T-helper 1 cell treated with Interleukin-12 subunit alpha and Interleukin-12 subunit beta and Interleukin-4 antibody, amounts not matched to agents 30 μg/mL and 1 μg/mL, for 36 hours (primary cell): ENCODE measurements around the gene MAPKAP1.

Source experiments
- H3K27ac Mint-ChIP-seq: one replicate; pipeline ENCODE4 v1.8.0; 2021; ENCODE audit warnings: mild to moderate bottlenecking, mixed read lengths
- H3K27me3 Mint-ChIP-seq: one replicate; pipeline ENCODE4 v1.8.0; 2021; ENCODE audit warnings: low read depth, mixed read lengths
- H3K36me3 Mint-ChIP-seq: one replicate; pipeline ENCODE4 v1.8.0; 2021; ENCODE audit warnings: low read depth, mixed read lengths
- H3K4me1 Mint-ChIP-seq: one replicate; pipeline ENCODE4 v1.8.0; 2021; ENCODE audit warnings: low read depth, mixed read lengths
- H3K4me3 Mint-ChIP-seq: one replicate; pipeline ENCODE4 v1.8.0; 2021; ENCODE audit warnings: mild to moderate bottlenecking, moderate library complexity, mixed read lengths
- H3K9me3 Mint-ChIP-seq: one replicate; pipeline ENCODE4 v1.8.0; 2021; ENCODE audit warnings: mixed read lengths

The MAPKAP1 gene

GRCh38 chr9:125674981-125675973 lies 31.7 kb downstream of the MAPKAP1 start:
- no peaks in the 10 kb centered on the region for H3K27me3 Mint-ChIP-seq
- H3K27ac Mint-ChIP-seq: no peak overlapping the region
- H3K4me1 Mint-ChIP-seq: no peaks in the 10 kb centered on the region
- H3K9me3 Mint-ChIP-seq: no peaks in the 10 kb centered on the region
- H3K4me3 Mint-ChIP-seq: no peak overlapping the region
- H3K36me3 Mint-ChIP-seq: peaks cover 3% of the 10 kb centered on the region

GRCh38 chr9:125672876-125673275 lies 34.1 kb downstream of the MAPKAP1 start:
- no peaks in the 10 kb centered on the region for H3K27me3 Mint-ChIP-seq
- H3K36me3 Mint-ChIP-seq: peaks cover 5% of the 10 kb centered on the region

DNA sequence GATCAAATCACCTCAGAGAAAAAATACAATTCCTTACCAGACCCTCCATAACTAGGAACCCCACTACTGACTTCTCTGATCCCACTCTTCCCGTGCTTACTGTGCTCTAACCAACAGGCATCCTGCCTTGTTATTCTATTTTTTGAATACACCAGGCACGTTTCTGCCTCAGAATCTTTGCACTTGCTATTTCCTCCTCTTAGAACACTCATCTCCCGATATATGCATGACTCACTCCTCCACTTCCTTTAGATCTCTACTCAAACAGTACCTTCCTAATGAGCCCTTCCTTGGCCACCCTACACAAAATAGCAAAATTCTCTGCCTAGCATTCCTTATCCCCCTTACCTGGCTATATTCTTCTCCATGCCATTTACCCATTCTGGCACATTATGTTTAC lies 43.9 kb downstream of the MAPKAP1 start:
- peak overlapping the region; percentile 59 for H3K27ac Mint-ChIP-seq
- peaks cover 10% of the 10 kb centered on the region for H3K4me1 Mint-ChIP-seq
- H3K9me3 Mint-ChIP-seq: no peaks in the 10 kb centered on the region
- no peak overlapping the region for H3K4me3 Mint-ChIP-seq
- H3K27me3 Mint-ChIP-seq: no peaks in the 10 kb centered on the region
- H3K36me3 Mint-ChIP-seq: peaks cover 15% of the 10 kb centered on the region

More at GRCh38 chr9:125672876-125673275, 34.1 kb downstream of the MAPKAP1 start:
- H3K27ac Mint-ChIP-seq: no peak overlapping the region
- H3K4me1 Mint-ChIP-seq: no peaks in the 10 kb centered on the region
- H3K9me3 Mint-ChIP-seq: no peaks in the 10 kb centered on the region
- H3K4me3 Mint-ChIP-seq: no peak overlapping the region

- Mint-ChIP-seq H3K4me1 (peaks cover 10% of the 10 kb centered on the region), H3K27me3 (no peaks in the 10 kb centered on the region), H3K27ac (no peak overlapping the region), H3K36me3 (peaks cover 10% of the 10 kb centered on the region), H3K4me3 (no peak overlapping the region), H3K9me3 (no peaks in the 10 kb centered on the region)
Observed at GRCh38 chr9:125660557-125660956, 46.5 kb downstream of the MAPKAP1 start.

DNA sequence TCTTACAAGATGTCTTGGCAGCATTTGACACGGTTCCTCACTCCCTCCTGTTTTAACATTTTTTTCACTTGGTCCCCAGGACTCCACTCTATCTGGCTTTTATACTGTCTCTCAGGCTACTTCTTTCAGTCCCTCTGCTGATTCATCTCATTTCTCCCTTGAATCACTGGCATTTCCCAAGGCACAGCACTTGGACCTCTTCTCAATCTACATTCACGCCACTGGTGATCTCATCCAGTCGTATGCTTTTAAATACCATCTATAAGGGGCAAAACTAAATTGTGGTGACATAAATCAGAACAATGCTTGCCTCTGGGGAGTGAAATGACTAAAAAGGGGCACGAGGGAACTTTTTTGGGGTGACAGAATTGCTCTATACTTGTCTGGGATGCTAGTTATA lies 47.1 kb downstream of the MAPKAP1 start:
- peaks cover 8% of the 10 kb centered on the region for H3K36me3 Mint-ChIP-seq
- H3K9me3 Mint-ChIP-seq: no peaks in the 10 kb centered on the region
- no peak overlapping the region for H3K27ac Mint-ChIP-seq
- H3K4me3 Mint-ChIP-seq: no peak overlapping the region
- no peaks in the 10 kb centered on the region for H3K27me3 Mint-ChIP-seq
- peaks cover 8% of the 10 kb centered on the region for H3K4me1 Mint-ChIP-seq

DNA sequence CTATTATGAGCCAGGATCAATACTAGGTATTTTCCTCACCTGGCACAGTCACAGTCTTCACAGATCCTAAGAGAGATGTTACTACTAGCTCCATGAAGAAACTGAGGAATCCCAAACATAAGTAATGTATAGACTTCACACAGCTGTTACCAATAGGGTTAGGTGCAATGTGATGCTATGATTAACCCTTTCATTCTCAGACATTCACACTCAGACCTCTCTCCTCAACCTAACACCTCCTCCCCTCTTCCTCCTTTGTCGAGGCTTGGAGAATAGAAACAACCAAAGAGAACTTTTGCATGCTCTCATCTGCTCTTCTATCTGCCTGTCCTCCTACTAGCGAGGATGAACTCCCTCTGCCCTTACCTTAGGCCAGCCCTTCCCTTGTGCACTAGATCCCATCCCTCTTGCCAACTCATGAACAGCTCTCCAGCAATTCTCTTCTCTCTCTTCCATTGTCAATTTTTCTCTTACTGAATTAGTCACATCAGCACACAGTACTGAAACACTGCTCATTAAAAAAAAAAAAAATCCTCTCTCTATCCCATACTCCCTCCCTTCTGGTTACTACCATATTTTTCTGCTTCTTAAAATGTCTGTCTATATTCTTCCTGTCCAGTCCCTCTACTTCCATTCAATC lies 47.7 kb downstream of the MAPKAP1 start:
- H3K27ac Mint-ChIP-seq: no peak overlapping the region

DNA sequence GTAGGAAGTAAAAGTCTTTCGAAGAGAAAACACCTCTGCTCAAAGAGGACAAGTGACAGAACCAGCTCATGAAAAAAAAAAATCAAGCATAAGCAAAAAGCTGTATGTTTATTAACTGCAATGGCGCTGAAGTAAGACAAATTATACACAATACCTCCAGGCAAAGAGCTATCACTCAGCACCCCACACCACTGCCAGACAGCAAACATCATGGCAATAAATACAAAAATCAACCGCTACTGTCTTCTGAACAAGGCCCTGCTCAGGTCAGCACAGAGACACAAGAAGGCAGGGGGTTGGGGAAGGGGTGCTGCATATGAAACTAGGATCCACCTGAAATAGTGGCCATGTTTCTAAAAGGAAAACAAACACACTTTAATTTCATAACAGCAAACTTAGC lies 50.4 kb downstream of the MAPKAP1 start:
- Mint-ChIP-seq H3K36me3 (peaks cover 3% of the 10 kb centered on the region), H3K9me3 (no peaks in the 10 kb centered on the region), H3K27ac (no peak overlapping the region), H3K4me1 (no peaks in the 10 kb centered on the region), H3K27me3 (no peaks in the 10 kb centered on the region), H3K4me3 (no peak overlapping the region)

More for the DNA sequence above, 47.7 kb downstream of the MAPKAP1 start:
- Mint-ChIP-seq H3K4me1 (peaks cover 8% of the 10 kb centered on the region), H3K27me3 (no peaks in the 10 kb centered on the region), H3K36me3 (peaks cover 8% of the 10 kb centered on the region), H3K9me3 (no peaks in the 10 kb centered on the region), H3K4me3 (no peak overlapping the region)

DNA sequence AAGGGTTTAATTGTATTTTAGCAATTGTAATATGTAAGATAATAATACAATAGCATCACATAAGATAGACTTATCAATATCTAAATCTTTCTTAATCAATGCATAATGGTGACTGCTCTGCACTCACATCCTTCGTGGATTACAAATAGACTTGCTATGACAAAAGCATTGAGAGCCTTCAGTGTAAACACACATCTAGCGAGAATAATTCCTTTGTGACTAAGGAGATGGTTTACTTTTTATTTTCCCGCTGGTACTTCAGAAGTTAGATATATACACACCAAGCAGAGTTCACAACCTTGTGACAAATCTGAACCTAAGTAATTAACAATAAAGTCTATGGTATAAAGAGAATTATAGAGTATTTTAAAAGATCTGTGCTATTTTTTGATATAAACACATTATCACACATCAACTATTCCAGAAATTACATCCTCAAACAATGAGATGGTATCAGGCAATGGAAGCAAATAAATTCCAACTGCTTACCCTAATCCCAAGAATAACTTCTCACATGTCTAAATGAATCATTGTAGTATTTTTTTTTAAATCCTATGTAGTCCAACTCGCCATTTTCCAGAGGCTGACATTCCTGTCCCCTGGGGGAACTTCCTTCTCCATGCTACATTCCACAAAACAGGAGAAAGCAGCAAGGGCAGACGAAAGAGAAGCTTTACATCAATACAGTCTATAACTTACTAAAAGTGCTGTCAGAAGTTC lies 51.2 kb downstream of the MAPKAP1 start:
- Mint-ChIP-seq H3K4me1 (peaks cover 2% of the 10 kb centered on the region), H3K4me3 (no peak overlapping the region), H3K27me3 (no peaks in the 10 kb centered on the region), H3K36me3 (peaks cover 3% of the 10 kb centered on the region), H3K27ac (no peak overlapping the region), H3K9me3 (no peaks in the 10 kb centered on the region)

DNA sequence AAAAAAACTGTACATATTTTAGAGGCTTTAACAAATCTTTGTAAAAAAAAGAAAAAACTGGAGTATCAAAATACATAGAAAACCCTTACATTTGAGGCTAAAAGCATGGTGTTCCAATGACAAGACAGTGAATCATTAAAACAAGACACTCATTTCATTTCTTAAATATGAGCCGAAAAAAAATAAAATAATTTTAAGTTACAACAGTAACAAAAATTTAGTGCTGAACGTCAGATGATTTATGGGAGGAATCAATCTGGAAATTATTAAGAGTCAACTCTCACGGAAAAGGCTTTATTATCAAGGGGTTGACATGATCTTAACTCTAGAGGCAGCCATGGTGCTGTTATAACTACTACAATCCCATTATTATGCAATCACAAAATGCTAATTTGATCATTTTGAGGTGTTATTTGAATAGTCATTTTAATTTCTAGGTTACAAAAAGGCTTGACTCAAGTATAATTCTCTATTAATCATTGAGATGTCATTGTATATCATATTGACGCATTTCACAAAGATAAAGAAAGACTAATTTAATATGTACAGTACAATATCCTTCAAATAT lies 51.9 kb downstream of the MAPKAP1 start:
- Mint-ChIP-seq H3K4me3 (no peak overlapping the region), H3K4me1 (peaks cover 8% of the 10 kb centered on the region), H3K27ac (no peak overlapping the region), H3K27me3 (no peaks in the 10 kb centered on the region), H3K36me3 (peaks cover 7% of the 10 kb centered on the region), H3K9me3 (no peaks in the 10 kb centered on the region)

DNA sequence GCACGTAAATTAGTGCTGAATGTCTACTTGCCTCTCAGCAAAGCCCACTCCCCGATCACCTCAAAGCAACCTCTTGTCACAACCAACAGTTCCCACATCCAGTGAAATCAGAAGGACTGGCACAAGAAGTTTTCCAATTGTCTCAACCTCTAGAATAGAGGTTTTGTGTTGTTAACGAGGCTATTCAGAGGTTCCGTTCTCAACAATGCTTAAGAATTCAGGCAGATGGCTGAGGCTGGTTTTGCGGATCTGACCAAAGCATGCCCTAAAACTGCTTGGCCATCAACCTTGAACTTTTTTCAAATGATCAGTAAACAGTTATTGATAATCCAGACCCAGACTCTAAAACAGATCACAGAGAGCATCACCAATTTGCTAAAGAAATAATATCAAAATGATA lies 52.9 kb downstream of the MAPKAP1 start:
- H3K27me3 Mint-ChIP-seq: no peaks in the 10 kb centered on the region
- no peak overlapping the region for H3K27ac Mint-ChIP-seq
- H3K36me3 Mint-ChIP-seq: peaks cover 10% of the 10 kb centered on the region
- H3K4me1 Mint-ChIP-seq: peaks cover 16% of the 10 kb centered on the region
- no peak overlapping the region for H3K4me3 Mint-ChIP-seq
- no peaks in the 10 kb centered on the region for H3K9me3 Mint-ChIP-seq

DNA sequence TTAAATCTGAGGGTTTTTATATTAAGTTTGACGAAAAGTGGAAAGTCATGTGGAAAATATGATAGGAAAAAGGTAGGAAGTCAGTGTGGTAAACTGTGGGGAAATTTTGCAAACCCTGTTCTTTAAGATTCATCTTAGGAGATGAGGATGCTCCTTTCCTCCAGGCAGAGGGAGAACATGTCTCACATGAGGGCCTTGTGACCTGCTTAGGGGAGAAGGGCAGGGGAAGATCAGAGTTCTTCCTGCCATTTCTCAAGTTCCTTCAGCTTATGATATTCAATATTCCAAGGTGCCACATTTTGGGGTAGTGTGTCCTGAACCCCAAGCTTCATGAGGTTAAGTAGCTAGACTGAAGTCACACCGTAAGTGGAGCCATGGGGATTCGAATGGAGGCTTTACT lies 53.7 kb downstream of the MAPKAP1 start:
- H3K36me3 Mint-ChIP-seq: peaks cover 10% of the 10 kb centered on the region
- H3K4me1 Mint-ChIP-seq: peaks cover 16% of the 10 kb centered on the region
- no peak overlapping the region for H3K27ac Mint-ChIP-seq

GRCh38 chr9:125652759-125653158 lies 54.2 kb downstream of the MAPKAP1 start:
- H3K4me1 Mint-ChIP-seq: peaks cover 16% of the 10 kb centered on the region
- no peaks in the 10 kb centered on the region for H3K9me3 Mint-ChIP-seq
- H3K4me3 Mint-ChIP-seq: no peak overlapping the region
- peaks cover 10% of the 10 kb centered on the region for H3K36me3 Mint-ChIP-seq
- H3K27me3 Mint-ChIP-seq: no peaks in the 10 kb centered on the region
- H3K27ac Mint-ChIP-seq: no peak overlapping the region

More for the DNA sequence above, 53.7 kb downstream of the MAPKAP1 start:
- Mint-ChIP-seq H3K4me3 (no peak overlapping the region), H3K27me3 (no peaks in the 10 kb centered on the region), H3K9me3 (no peaks in the 10 kb centered on the region)

DNA sequence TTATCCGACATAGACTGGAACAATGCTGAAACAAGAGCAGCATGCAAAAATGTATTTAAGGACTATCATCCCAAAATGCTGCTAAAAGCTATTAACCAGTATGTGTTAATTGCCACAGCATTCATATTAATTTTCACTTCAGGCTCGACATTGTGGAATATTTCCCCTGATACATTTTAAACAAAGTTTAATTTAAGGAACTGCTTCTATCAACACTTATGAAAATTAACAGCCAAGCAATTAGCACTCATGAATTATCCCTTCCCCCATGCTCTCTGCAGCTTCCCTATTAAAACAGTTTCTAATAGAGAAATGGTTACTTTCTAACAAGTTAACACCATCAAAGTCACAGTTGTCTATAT lies 54.8 kb downstream of the MAPKAP1 start:
- peaks cover 10% of the 10 kb centered on the region for H3K36me3 Mint-ChIP-seq
- H3K9me3 Mint-ChIP-seq: no peaks in the 10 kb centered on the region
- H3K4me3 Mint-ChIP-seq: no peak overlapping the region
- no peak overlapping the region for H3K27ac Mint-ChIP-seq
- no peaks in the 10 kb centered on the region for H3K27me3 Mint-ChIP-seq
- peaks cover 20% of the 10 kb centered on the region for H3K4me1 Mint-ChIP-seq

DNA sequence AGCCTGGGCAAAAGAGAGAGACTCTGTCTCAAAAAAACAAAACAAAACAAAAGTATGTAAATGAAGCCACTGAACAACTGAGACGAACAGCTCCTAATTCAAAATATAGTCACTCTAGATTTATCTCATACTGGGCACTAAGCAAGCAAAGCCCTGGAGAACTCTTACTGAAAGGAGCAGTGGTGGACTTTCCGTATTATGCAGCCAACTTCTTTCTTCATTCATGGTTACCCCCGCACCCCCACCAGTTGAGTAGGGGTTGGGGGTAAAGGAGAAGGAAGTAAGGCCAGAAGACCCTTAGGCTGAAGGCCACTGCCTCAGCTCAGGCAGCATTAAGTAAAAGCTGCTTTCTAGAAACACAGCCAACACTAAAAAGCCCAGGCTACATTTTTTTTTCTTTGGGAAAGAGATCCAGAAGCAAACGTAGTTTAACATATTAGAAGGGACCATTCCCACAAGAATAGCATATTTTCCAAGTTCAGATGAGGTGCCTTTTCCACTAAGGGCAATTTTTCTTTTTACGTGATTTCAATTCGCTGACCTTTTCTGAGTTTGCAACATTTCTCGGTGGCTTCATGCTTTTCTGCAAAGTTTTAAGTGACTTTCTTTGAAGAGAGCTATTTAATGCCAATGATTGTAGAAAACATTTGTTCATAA lies 55.3 kb downstream of the MAPKAP1 start:
- Mint-ChIP-seq H3K4me3 (no peak overlapping the region), H3K36me3 (peaks cover 10% of the 10 kb centered on the region), H3K27me3 (no peaks in the 10 kb centered on the region), H3K27ac (no peak overlapping the region), H3K9me3 (no peaks in the 10 kb centered on the region), H3K4me1 (peaks cover 25% of the 10 kb centered on the region)
